A549 (cell line): ENCODE results near the gene LCN12. TPM values are rescaled to one million over a fixed set of nuclear protein-coding genes. Genes with fewer than 3 reads are reported as not detected.

Source experiments
- ATAC-seq, 2 experiments: fragments of 200-7000 bp in 1 of 2; fragments of >200 bp in 1 of 2; cut with Nextera tagmentation in 1 of 2; cut with Tn5 transposase in 1 of 2; 3 replicates each; pipeline versions ENCODE4 v1.8.0 to v1.9.1; 2018 to 2020; ENCODE audit warnings: mild to moderate bottlenecking in 1 of 2, moderate library complexity in 1 of 2
- CTCF ChIA-PET: fragments of 300-600 bp; sonication (Branson Sonifier 250); formaldehyde crosslinking; extraction: SDS; loops from one replicate; lab custom pipeline; 2021; ENCODE audit warnings: antibody characterized with exemption, inconsistent platforms; lab: Yijun Ruan, JAX
- POLR2A ChIA-PET: fragments of 350-600 bp; formaldehyde crosslinking; extraction: SDS; loops from one replicate; lab custom pipeline; 2021; ENCODE audit warnings: antibody characterized with exemption, inconsistent platforms; lab: Yijun Ruan, JAX
- DNase-seq, 2 experiments: peaks; one replicate each; pipeline versions ENCODE4 v3.0.0 to v3.0.0-alpha.2; 2011 to 2016; ENCODE audit warnings: low read depth in 1 of 2, low spot score in 1 of 2
- FAIRE-seq: peaks from 2 replicates; lab custom pipeline; 2011; peaks lifted over from hg19 to GRCh38; lab: Jason Lieb, UNC
- H3K27ac ChIP-seq, 2 experiments: fragments of >200 bp; sonication (Bioruptor Twin); formaldehyde crosslinking; 3 replicates each; pipeline ENCODE4 v1.5.1; 2016 to 2017
- H3K4me1 ChIP-seq: fragments of >200 bp; sonication (Bioruptor Twin); formaldehyde crosslinking; 3 replicates; pipeline ENCODE4 v1.6.1; 2016
- H3K4me2 ChIP-seq: fragments of >200 bp; sonication (Bioruptor Twin); formaldehyde crosslinking; 3 replicates; pipeline ENCODE4 v1.6.1; 2016
- H3K4me3 ChIP-seq: fragments of >200 bp; sonication (Bioruptor Twin); formaldehyde crosslinking; 3 replicates; pipeline ENCODE4 v1.5.1; 2016
- H3K9me3 ChIP-seq: fragments of >200 bp; sonication (Bioruptor Twin); formaldehyde crosslinking; 3 replicates; pipeline ENCODE4 v1.6.1; 2016
- ATOH8 ChIP-seq: fragments of 250-450 bp; sonication (Bioruptor Pico); IDR thresholded peaks from 2 replicates; pipeline ENCODE4 v1.5.0; 2020; ENCODE audit warnings: low read depth, mild to moderate bottlenecking, moderate library complexity
- BHLHE40 ChIP-seq: IDR thresholded peaks from 2 replicates; pipeline ENCODE4 v1.6.1; 2012; ENCODE audit warnings: low read depth, low read length, inconsistent platforms
- CBX2 ChIP-seq: fragments of 200-600 bp; sonication (generic); IDR thresholded peaks from 2 replicates; pipeline ENCODE4 v1.6.1; 2016; ENCODE audit warnings: low read depth, mild to moderate bottlenecking, borderline replicate concordance
- CEBPB ChIP-seq, 2 experiments: fragments of >200 bp in 1 of 2; sonication (Bioruptor Twin) in 1 of 2; formaldehyde crosslinking in 1 of 2; IDR thresholded peaks; 2 replicates each; pipeline ENCODE4 v1.6.1; 2012 to 2016
- GATA3 ChIP-seq: IDR thresholded peaks from 2 replicates; pipeline ENCODE4 v1.6.1; 2012; ENCODE audit warnings: borderline replicate concordance
- HDAC2 ChIP-seq: fragments of 200-600 bp; sonication (generic); IDR thresholded peaks from 2 replicates; pipeline ENCODE4 v1.6.1; 2016
- HES2 ChIP-seq: fragments of >200 bp; sonication (Bioruptor Twin); formaldehyde crosslinking; IDR thresholded peaks from 2 replicates; pipeline ENCODE4 v1.6.1; 2016
- HOXB5 ChIP-seq: fragments of 250-450 bp; sonication (Bioruptor Pico); IDR thresholded peaks from 2 replicates; pipeline ENCODE4 v1.5.0; 2020; ENCODE audit warnings: mild to moderate bottlenecking, moderate library complexity
- JUNB ChIP-seq: fragments of >200 bp; sonication (Bioruptor Twin); formaldehyde crosslinking; IDR thresholded peaks from 2 replicates; pipeline ENCODE4 v1.6.1; 2016
- KDM5A ChIP-seq: fragments of 200-600 bp; sonication (generic); IDR thresholded peaks from 2 replicates; pipeline ENCODE4 v1.6.1; 2016; ENCODE audit warnings: antibody characterized with exemption, mild to moderate bottlenecking
- NR3C1 ChIP-seq: fragments of >200 bp; sonication (Bioruptor Twin); formaldehyde crosslinking; IDR thresholded peaks from 3 replicates; pipeline ENCODE4 v1.6.1; 2017
- PBX3 ChIP-seq: IDR thresholded peaks from 2 replicates; pipeline ENCODE4 v1.6.1; 2012
- POLR2A ChIP-seq: IDR thresholded peaks from 2 replicates; pipeline ENCODE4 v1.6.1; 2012; ENCODE audit warnings: mild to moderate bottlenecking, low read length
- RAD21 ChIP-seq, 2 experiments: fragments of >200 bp in 1 of 2; sonication (Bioruptor Twin) in 1 of 2; formaldehyde crosslinking in 1 of 2; IDR thresholded peaks in 1 of 2; conservative IDR thresholded peaks in 1 of 2; 2 replicates in 1 of 2; 3 replicates in 1 of 2; pipeline ENCODE4 v1.6.1; 2012 to 2018; ENCODE audit warnings: inconsistent platforms in 1 of 2
- REST ChIP-seq: fragments of 200-600 bp; sonication (generic); IDR thresholded peaks from 2 replicates; pipeline ENCODE4 v1.6.1; 2016; ENCODE audit warnings: antibody characterized with exemption, mild to moderate bottlenecking, moderate library complexity
- ZC3H11A ChIP-seq: fragments of 450-650 bp; IDR thresholded peaks from 2 replicates; pipeline ENCODE4 v1.6.1; 2014; ENCODE audit warnings: antibody characterized with exemption, mild to moderate bottlenecking
- ZSCAN20 ChIP-seq: fragments of 250-450 bp; sonication (Bioruptor Pico); IDR thresholded peaks from 2 replicates; pipeline ENCODE4 v1.8.0; 2022; ENCODE audit warnings: mild to moderate bottlenecking, moderate library complexity
- whole genome bisulfite sequencing: methylation state at CpG from one replicate; pipeline ENCODE4 v1.1.6; 2017; ENCODE audit errors: missing lambda C conversion rate; 5-methylcytosine and 5-hydroxymethylcytosine counted together
- polyA plus RNA-seq, 4 experiments: library from polyadenylated mRNA; depleted of rRNA in 3 of 4; stranded (reverse); fragments of >200 nt; fragmentation: RNase III in 1 of 4; extraction: RNeasy Plus Mini Kit Qiagen cat#74134 plus additional on column Dnase treatment in 1 of 4; gene quantifications; 2 replicates in 3 of 4; 3 replicates in 1 of 4; pipeline ENCODE4 v1.2.3, GENCODE V29; 2011 to 2017

LCN12 gene
- polyA plus RNA-seq, 2 of the 4 experiments (the other 2 are of a cell fraction), result 0.74 to 3.0 TPM

GRCh38 chr9:136983656-136984314, 31.7 kb downstream of the LCN12 start (continued):
- no peak for TF ChIP-seq PBX3
- TF ChIP-seq CBX2, result no peak

- Histone ChIP-seq H3K27ac (no peak overlapping the region), H3K4me1 (no peaks in the 10 kb centered on the region), H3K4me2 (no peak overlapping the region), H3K9me3 (no peaks in the 10 kb centered on the region), H3K4me3 (no peak overlapping the region)
- ATAC-seq (no peak), DNase-seq (no peak), FAIRE-seq (no peak)
- 86% methylated on average over 16 of the region's 29 CpGs for WGBS
- POLR2A ChIA-PET, result no interaction called here
- TF ChIP-seq ZSCAN20 (CRISPR knock-in tag), result no peak
- no peak for TF ChIP-seq HOXB5
- TF ChIP-seq BHLHE40, result no peak
- TF ChIP-seq POLR2A, result no peak
- no peak for TF ChIP-seq RAD21 (conservative IDR thresholded peaks at IDR 0.05 in 1 of 2, IDR thresholded peaks at IDR 0.05 in 1 of 2)
- no peak for TF ChIP-seq ATOH8 (CRISPR knock-in tag)
- TF ChIP-seq GATA3, result no peak
- no peak for TF ChIP-seq ZC3H11A
- no peak for TF ChIP-seq PBX3
- no peak for TF ChIP-seq HDAC2
- TF ChIP-seq JUNB, result no peak
- no peak for TF ChIP-seq HES2
- TF ChIP-seq REST, result no peak
- no peak for TF ChIP-seq CEBPB (IDR thresholded peaks at IDR 0.05)
- TF ChIP-seq NR3C1, result no peak
- no peak for TF ChIP-seq KDM5A
- CTCF ChIA-PET, result interaction anchor here (0.9 kb wide), 1 partner anchor 51 kb away, joined by 3 read pairs; no protein-coding TSS in a partner anchor
Observed at GRCh38 chr9:136984464-136985026, 32.5 kb downstream of the LCN12 start.
